Activated CD8-positive, alpha-beta T cell treated with anti-CD3 and anti-CD28 coated beads, Interleukin-2, amount 10 ng/mL, durations not matched to agents 7 days and 5 days (primary cell): ENCODE measurements around the gene SULF2. TPM values are rescaled to one million over a fixed set of nuclear protein-coding genes. Genes with fewer than 3 reads are reported as not detected.
"Not testable (repeated sequence)": the region's sequence is repeated elsewhere in the genome, so short reads cannot be mapped to it uniquely, and the experiment has no call there.

Experiments used
- ATAC-seq: fragments of 150-1000 bp; cut with Tn5 transposase; one replicate; pipeline ENCODE4 v1.10.0; 2021; ENCODE audit warnings: moderate library complexity
- CTCF ChIA-PET: fragments of 350-600 bp; sonication (Branson Sonifier 250); formaldehyde crosslinking; loops from one replicate; lab custom pipeline; 2021; ENCODE audit warnings: antibody characterized with exemption; lab: Charles Lee
- POLR2A ChIA-PET: fragments of 350-600 bp; sonication (Branson Sonifier 250); formaldehyde crosslinking; loops from one replicate; lab custom pipeline; 2021; ENCODE audit warnings: antibody characterized with exemption; lab: Charles Lee
- DNase-seq: peaks from one replicate; pipeline ENCODE4 v3.0.0-alpha.2; 2020
- H3K27ac Mint-ChIP-seq: one replicate; pipeline ENCODE4 v1.8.0; 2021; ENCODE audit warnings: mild to moderate bottlenecking, mixed read lengths
- H3K27me3 Mint-ChIP-seq: one replicate; pipeline ENCODE4 v1.8.0; 2021; ENCODE audit warnings: low read depth, mixed read lengths
- H3K36me3 Mint-ChIP-seq: one replicate; pipeline ENCODE4 v1.8.0; 2021; ENCODE audit warnings: low read depth, mixed read lengths
- H3K4me1 Mint-ChIP-seq: one replicate; pipeline ENCODE4 v1.8.0; 2021; ENCODE audit warnings: low read depth, mixed read lengths
- H3K4me3 Mint-ChIP-seq: one replicate; pipeline ENCODE4 v1.8.0; 2021; ENCODE audit warnings: mild to moderate bottlenecking, mixed read lengths
- H3K9me3 Mint-ChIP-seq: one replicate; pipeline ENCODE4 v1.8.0; 2022; ENCODE audit warnings: mixed read lengths; ENCODE audit not compliant: insufficient read depth
- total RNA-seq, 2 experiments: library from RNA; stranded (reverse); gene quantifications; one replicate each; pipeline ENCODE4 v1.2.3, GENCODE V29; 2021

The SULF2 gene
- under 1 TPM; 0.58 to 0.70 TPM for total RNA-seq

DNA sequence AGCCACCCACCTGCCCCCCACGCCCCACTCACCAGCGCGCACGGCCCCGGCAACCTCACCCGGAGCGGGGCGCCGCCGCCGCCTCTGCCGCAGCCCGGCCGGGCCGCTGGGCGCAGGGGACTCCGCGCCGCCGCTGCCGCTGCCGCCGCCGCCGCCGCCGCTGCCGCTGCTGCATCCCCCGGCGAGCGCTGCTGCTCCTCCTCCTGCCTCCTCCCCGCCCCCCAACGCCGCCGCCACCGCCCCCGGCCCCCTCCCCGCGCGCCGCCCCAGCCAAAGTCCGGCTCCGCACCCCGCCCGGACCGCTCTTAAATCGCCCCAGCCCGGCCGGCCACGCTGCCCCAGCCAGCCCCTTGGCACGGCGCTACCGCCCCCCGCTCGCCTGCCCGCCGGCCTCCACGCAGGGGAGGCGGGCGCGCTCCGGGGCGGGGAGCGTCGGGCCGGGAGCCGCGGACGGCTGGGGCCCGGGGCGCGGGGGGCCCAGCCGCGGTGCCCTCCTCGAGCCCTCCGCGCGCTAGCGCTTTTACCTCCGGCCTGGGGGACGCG, at the start of gene SULF2:
Gene SULF2 (minus strand): TSS at position 171 of the 543 bp plus-strand sequence. CDS start 28,118 bp downstream, outside the sequence.
- ChIA-PET POLR2A (no interaction called here), CTCF (interaction anchor here (2.0 kb wide), 1 partner anchor 835 kb away, joined by 7 read pairs; no protein-coding TSS in a partner anchor)
- peaks cover 17% of the 10 kb centered on the region for H3K4me1 Mint-ChIP-seq
- H3K27ac Mint-ChIP-seq, result no peak within 1 kb of the TSS
- no peaks in the 10 kb centered on the region for H3K36me3 Mint-ChIP-seq
- no peak for DNase-seq
- H3K27me3 Mint-ChIP-seq, result peaks cover 56% of the 10 kb centered on the region
- no peaks in the 10 kb centered on the region for H3K9me3 Mint-ChIP-seq
- H3K4me3 Mint-ChIP-seq, result peak within 1 kb of the TSS; percentile 70
- ATAC-seq, result peak; percentile 49

DNA sequence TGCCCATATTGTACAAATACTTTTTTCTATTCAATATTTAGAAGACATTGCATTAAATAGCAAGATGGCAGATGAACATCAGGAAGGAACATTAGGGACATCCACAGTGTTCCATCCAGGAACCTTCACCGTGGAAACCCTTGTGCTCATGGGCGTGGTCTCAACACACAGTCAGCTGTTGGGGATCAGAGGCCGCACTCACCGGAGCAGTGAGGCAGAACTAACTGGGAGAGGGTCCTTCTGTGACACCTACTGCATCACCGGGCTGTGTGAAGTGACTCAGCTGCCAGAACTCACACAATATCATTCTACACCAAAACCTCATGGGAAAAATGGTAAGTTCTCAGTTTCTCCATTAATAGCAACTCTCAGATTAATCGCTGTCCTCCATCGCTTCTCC, 46.4 kb upstream of the SULF2 start:
- H3K4me1 Mint-ChIP-seq, H3K27ac Mint-ChIP-seq, H3K27me3 Mint-ChIP-seq, H3K4me3 Mint-ChIP-seq, H3K9me3 Mint-ChIP-seq, CTCF ChIA-PET, ATAC-seq, DNase-seq, POLR2A ChIA-PET, H3K36me3 Mint-ChIP-seq: not testable (repeated sequence)

DNA sequence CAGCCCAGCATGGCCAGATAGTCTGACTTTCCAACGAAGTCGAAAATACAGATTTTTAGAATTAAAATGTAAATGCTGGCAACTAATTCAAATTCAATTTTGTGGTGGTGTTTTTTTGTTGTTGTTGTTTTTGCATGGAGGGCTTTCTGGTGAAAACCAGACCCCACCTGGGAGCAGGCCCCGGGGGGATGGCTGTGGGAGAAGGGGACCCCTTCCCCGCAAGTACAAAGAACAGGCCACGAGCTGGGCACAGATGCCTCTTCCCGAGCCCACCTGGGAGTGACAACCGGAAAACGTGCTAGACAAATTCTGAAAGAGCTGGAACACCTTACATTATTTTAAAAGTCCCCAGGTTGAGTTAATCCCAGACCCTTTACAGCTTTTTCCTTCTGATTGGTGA, 41.4 kb upstream of the SULF2 start:
- H3K27ac Mint-ChIP-seq, H3K27me3 Mint-ChIP-seq, H3K9me3 Mint-ChIP-seq, H3K4me1 Mint-ChIP-seq, H3K36me3 Mint-ChIP-seq, ATAC-seq, CTCF ChIA-PET, POLR2A ChIA-PET, H3K4me3 Mint-ChIP-seq, DNase-seq: not testable (repeated sequence)

- ATAC-seq, H3K36me3 Mint-ChIP-seq, H3K27me3 Mint-ChIP-seq, CTCF ChIA-PET, H3K4me1 Mint-ChIP-seq, H3K9me3 Mint-ChIP-seq, H3K4me3 Mint-ChIP-seq, DNase-seq, POLR2A ChIA-PET, H3K27ac Mint-ChIP-seq: not testable (repeated sequence)
Observed at GRCh38 chr20:47826006-47826405, 40.7 kb upstream of the SULF2 start.

DNA sequence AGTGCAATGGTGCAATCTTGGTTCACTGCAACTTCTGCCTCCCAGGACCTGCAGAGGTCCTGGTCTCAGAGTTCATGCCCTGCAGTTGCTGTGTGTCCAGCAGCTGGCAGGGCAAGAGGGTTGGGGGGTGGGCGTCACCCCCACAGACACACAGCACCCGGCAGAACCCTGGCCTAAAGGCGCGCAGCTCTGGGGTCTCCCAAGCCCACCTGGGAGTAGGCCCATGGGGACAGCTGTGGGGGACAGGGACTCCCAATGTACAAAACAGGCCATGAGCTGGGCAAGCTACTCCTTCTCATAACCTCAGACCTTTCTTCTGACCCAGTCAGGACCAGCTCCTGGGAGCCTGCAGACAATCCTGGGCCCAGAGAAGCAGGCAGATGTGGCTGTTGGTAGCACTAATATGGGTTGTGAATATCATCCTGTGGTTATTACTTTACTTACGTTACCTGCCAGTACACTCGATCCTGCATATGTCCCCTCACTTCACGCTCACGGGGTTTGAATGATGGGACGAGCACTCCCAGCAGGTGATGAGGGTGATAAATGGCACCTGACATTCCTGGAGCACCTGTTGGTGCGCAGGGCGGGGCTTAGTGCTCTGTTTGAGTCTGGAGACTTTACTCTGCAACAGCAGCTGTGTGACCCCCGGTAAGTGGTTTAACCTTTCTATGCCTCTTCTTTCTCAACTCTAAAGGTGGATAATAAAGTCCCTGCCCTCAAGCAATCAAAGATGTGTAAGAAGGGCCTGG, 39.9 kb upstream of the SULF2 start:
- no peak overlapping the region for H3K4me3 Mint-ChIP-seq
- H3K4me1 Mint-ChIP-seq, result no peaks in the 10 kb centered on the region
- H3K27me3 Mint-ChIP-seq, result no peaks in the 10 kb centered on the region
- POLR2A ChIA-PET, result no interaction called here
- no peak overlapping the region for H3K27ac Mint-ChIP-seq
- H3K36me3 Mint-ChIP-seq, result no peaks in the 10 kb centered on the region
- no peaks in the 10 kb centered on the region for H3K9me3 Mint-ChIP-seq
- DNase-seq (no peak), ATAC-seq (no peak)
- CTCF ChIA-PET, result no interaction called here

DNA sequence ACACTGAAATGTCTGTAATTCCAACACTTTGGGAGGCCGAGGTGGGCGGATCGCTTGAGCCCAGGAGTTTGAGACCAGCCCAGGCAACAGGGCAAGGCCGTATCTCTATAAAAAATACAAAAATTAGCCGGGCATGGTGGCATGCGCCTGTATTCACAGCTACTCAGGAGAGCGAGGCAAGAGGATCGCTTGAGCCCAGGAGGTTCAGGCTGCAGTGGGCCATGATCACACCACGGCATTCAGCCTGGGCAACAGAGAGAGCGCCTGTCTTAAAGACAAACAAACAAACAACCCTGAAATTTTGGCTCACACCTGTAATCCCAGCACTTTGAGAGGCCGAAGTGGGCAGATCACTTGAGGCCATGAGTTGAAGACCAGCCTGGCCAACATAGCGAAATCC, 38.7 kb upstream of the SULF2 start:
- H3K36me3 Mint-ChIP-seq, H3K9me3 Mint-ChIP-seq, ATAC-seq, H3K27ac Mint-ChIP-seq, POLR2A ChIA-PET, CTCF ChIA-PET, DNase-seq, H3K4me3 Mint-ChIP-seq, H3K4me1 Mint-ChIP-seq, H3K27me3 Mint-ChIP-seq: not testable (repeated sequence)

GRCh38 chr20:47821481-47822100, 36.3 kb upstream of the SULF2 start:
- ChIA-PET POLR2A (no interaction called here), CTCF (no interaction called here)
- ATAC-seq (no peak), DNase-seq (no peak)
- Mint-ChIP-seq H3K4me3 (no peak overlapping the region), H3K36me3 (no peaks in the 10 kb centered on the region), H3K27me3 (peaks cover 4% of the 10 kb centered on the region), H3K4me1 (no peaks in the 10 kb centered on the region), H3K9me3 (no peaks in the 10 kb centered on the region), H3K27ac (no peak overlapping the region)

DNA sequence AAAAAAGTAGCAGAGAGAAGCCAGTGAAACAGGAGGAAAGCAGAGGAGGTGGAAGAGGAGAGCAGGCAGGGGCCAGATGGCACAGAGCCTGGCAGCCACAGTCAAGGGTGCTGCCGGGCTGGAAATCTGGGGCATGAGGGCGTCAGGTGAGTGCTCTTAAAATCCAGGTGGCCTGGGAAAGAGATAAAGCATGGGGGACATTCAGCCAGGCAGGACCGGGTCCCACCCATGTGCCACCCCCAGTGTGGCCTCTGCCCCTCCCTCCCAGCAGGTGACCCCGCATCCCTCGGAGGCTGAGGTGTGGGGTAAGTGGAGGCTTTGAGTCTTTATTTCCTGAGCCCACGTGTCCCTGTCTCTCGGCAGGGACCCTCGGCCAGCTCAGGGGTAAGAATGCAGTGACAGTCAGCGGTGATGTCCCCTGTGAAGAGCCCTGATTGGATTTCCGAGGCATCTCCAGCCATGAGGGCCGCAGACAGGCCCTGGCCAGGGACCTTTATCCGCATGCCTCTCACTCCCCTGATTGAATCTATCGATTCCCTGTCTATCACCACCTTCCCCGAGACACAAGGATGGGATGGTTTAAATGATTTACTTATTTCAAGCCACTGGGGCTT, 33.8 kb upstream of the SULF2 start:
- CTCF ChIA-PET, result no interaction called here
- no peaks in the 10 kb centered on the region for H3K9me3 Mint-ChIP-seq
- POLR2A ChIA-PET, result no interaction called here
- DNase-seq (no peak), ATAC-seq (no peak)
- peaks cover 7% of the 10 kb centered on the region for H3K27me3 Mint-ChIP-seq
- H3K4me1 Mint-ChIP-seq, result no peaks in the 10 kb centered on the region
- no peaks in the 10 kb centered on the region for H3K36me3 Mint-ChIP-seq
- no peak overlapping the region for H3K4me3 Mint-ChIP-seq
- no peak overlapping the region for H3K27ac Mint-ChIP-seq

DNA sequence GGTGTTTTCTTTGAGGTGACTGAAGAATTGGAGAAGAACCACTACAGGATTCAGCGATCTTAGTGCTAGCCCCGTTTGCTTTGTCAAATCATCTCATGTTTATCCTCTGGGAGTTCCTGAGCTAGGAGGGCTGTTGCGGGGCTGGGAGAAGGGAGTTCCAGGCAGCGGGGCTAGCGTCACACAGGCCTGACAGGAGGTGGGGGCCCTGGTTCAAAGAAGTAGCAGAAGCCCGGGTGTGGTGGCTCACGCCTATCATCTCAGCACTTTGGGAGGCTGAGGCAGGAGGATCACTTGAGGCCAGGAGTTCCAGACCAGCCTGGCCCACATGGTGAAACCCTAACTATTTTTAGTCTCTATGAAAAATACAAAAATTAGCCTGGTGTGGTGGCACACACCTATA, 33.2 kb upstream of the SULF2 start:
- H3K9me3 Mint-ChIP-seq, result no peaks in the 10 kb centered on the region
- no peaks in the 10 kb centered on the region for H3K4me1 Mint-ChIP-seq
- no peak for ATAC-seq
- ChIA-PET POLR2A (no interaction called here), CTCF (no interaction called here)
- H3K27ac Mint-ChIP-seq, result no peak overlapping the region
- H3K4me3 Mint-ChIP-seq, result no peak overlapping the region
- H3K36me3 Mint-ChIP-seq, result no peaks in the 10 kb centered on the region
- H3K27me3 Mint-ChIP-seq, result peaks cover 7% of the 10 kb centered on the region
- DNase-seq, result no peak

DNA sequence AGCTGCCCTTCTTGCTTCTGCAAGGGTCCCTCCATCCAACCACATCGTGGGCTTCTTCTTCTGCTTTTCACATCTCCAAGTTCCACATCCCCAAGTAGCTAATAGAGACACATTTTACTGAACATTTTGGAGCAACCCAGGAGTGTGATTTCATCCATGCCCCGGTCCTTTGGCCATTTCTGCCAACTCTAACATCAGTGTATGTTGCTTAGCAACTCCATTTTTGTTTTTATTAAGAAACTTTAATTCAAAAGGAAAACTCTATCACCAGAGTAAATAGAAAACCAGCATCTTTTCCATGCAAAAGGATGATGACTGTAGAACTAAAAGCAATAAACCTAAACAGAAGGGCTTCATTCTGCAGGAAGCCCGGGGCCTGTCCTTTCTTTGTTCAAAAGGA, 32.7 kb upstream of the SULF2 start:
- Mint-ChIP-seq H3K27me3 (peaks cover 7% of the 10 kb centered on the region), H3K4me1 (no peaks in the 10 kb centered on the region), H3K27ac (no peak overlapping the region), H3K9me3 (no peaks in the 10 kb centered on the region), H3K4me3 (no peak overlapping the region), H3K36me3 (no peaks in the 10 kb centered on the region)
- CTCF ChIA-PET, result no interaction called here
- ATAC-seq (no peak), DNase-seq (no peak)
- POLR2A ChIA-PET, result no interaction called here

DNA sequence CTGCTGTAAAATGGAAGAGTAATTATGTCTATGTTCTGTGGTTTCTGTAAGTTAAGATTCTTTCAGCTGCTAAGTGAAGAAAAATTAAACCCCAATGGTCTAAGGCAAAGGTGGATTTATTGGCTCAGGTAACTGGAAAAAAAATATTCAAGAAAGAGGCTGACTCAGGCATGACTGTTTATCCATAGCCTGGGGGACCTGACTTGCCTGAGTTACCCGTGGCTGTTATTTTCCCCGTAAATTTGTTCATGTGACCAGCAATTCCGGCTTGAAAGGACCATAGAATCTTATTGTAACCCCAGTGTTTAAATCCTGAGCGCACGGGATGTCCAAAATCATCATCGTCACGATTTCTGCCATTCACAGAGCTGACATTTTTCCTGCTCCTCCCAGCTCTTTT, 32.3 kb upstream of the SULF2 start:
- H3K36me3 Mint-ChIP-seq, result no peaks in the 10 kb centered on the region
- H3K9me3 Mint-ChIP-seq, result no peaks in the 10 kb centered on the region
- no peak overlapping the region for H3K27ac Mint-ChIP-seq
- no peaks in the 10 kb centered on the region for H3K4me1 Mint-ChIP-seq
- peaks cover 11% of the 10 kb centered on the region for H3K27me3 Mint-ChIP-seq
- no peak overlapping the region for H3K4me3 Mint-ChIP-seq
- DNase-seq (no peak), ATAC-seq (no peak)
- CTCF ChIA-PET, result no interaction called here
- POLR2A ChIA-PET, result no interaction called here
